OCI-LY7 (cell line): Measurements from ENCODE around the gene PRDM10.

ENCODE experiments used
- CTCF ChIP-seq: fragments of 200-600 bp; sonication (generic); conservative IDR thresholded peaks from 2 replicates; pipeline ENCODE4 v1.5.1; 2014; ENCODE audit warnings: mild to moderate bottlenecking, antibody characterized with exemption, low read length, moderate library complexity, mixed read lengths
- EZH2phosphoT487 ChIP-seq: fragments of 200-600 bp; sonication (generic); IDR thresholded peaks from 2 replicates; pipeline ENCODE4 v1.6.1; 2018; ENCODE audit warnings: low read depth, borderline replicate concordance, mild to moderate bottlenecking, mixed run types, antibody characterized with exemption, low read length, moderate library complexity, mixed read lengths

GRCh38 chr11:129922674-129923073 is 80.0 kb downstream of the PRDM10 start:
- no peak for TF ChIP-seq CTCF
- no peak for TF ChIP-seq EZH2phosphoT487
